Loucy (cell line): ENCODE data around the gene IMPG2.

Source experiments
- CTCF ChIP-seq: fragments of 200-600 bp; sonication (generic); conservative IDR thresholded peaks from 2 replicates; pipeline ENCODE4 v1.5.1; 2014; ENCODE audit warnings: mild to moderate bottlenecking, antibody characterized with exemption, low read length
- EZH2phosphoT487 ChIP-seq: fragments of 200-600 bp; IDR thresholded peaks from 2 replicates; pipeline ENCODE4 v1.6.1; 2018; ENCODE audit warnings: antibody characterized with exemption, mild to moderate bottlenecking, moderate library complexity, borderline replicate concordance

- TF ChIP-seq CTCF (peak; percentile 76), EZH2phosphoT487 (no peak)
These were observed 124.2 kb downstream of the IMPG2 start for GRCh38 chr3:101195951-101196713.
